Measurements from ENCODE around the gene LARP6.
"Not testable (repeated sequence)": the region's sequence is repeated elsewhere in the genome, so short reads cannot be mapped to it uniquely, and the experiment has no call there.

GRCh38 chr15:70858614-70859321 is 4.8 kb upstream of the LARP6 start:
- TF ChIP-seq SRSF9 (IDR thresholded peaks at IDR 0.05; ENCODE audit: borderline replicate concordance, insufficient read depth, low read depth, low read length, poor library complexity, severe bottlenecking); POLR2AphosphoS5 (IDR thresholded peaks at IDR 0.05; ENCODE audit: low read depth, low read length); KDM1A (CRISPR knock-in tag; IDR thresholded peaks at IDR 0.05): not testable (repeated sequence)
